ENCODE data around the gene LHX2. TPM values are rescaled to one million over a fixed set of nuclear protein-coding genes. Genes with fewer than 3 reads are reported as not detected.

Gene LHX2
- total RNA-seq, 1 experiment from 2014 or later: 0.26 TPM

- no peaks in the 10 kb centered on the region for H3K36me3 ChIP-seq (ENCODE audit: insufficient read depth, low read length, poor library complexity, severe bottlenecking)
- ChIA-PET POLR2A (ENCODE audit: low non-redundant PET) (no interaction called here), CTCF (no interaction called here)
- no peaks in the 10 kb centered on the region for H3K4me1 ChIP-seq (ENCODE audit: insufficient read depth, low read length, poor library complexity, severe bottlenecking)
- H3K9me3 ChIP-seq (ENCODE audit: low read depth, low read length, poor library complexity, severe bottlenecking): no peaks in the 10 kb centered on the region
- no peak overlapping the region for H3K27ac ChIP-seq (ENCODE audit: low read depth, low read length, poor library complexity, severe bottlenecking)
- no peak for DNase-seq (ENCODE audit: low spot score)
- TF ChIP-seq EZH2 (IDR thresholded peaks at IDR 0.05; ENCODE audit: borderline replicate concordance, low read depth, low read length, poor library complexity, severe bottlenecking): no peak
- TF ChIP-seq CTCF (conservative IDR thresholded peaks at IDR 0.05; ENCODE audit: low read depth, low read length): no peak
- intact Hi-C loops (cut with micrococcal nuclease; ENCODE audit: unreplicated experiment): no loop called here
- peaks cover 59% of the 10 kb centered on the region for H3K27me3 ChIP-seq (replicated peaks; ENCODE audit: insufficient read depth, low read depth, low read length, poor library complexity)
- no TSS peak for BruUV-seq (replicated peaks)
- no peak overlapping the region for H3K4me3 ChIP-seq (ENCODE audit: low read depth, low read length, poor library complexity, severe bottlenecking)
Observed at GRCh38 chr9:123982535-123982934, 29.0 kb upstream of the LHX2 start.

- intact Hi-C loops (cut with micrococcal nuclease; ENCODE audit: unreplicated experiment): no loop called here
- no peak for TF ChIP-seq EZH2 (IDR thresholded peaks at IDR 0.05; ENCODE audit: borderline replicate concordance, low read depth, low read length, poor library complexity, severe bottlenecking)
- no peak for TF ChIP-seq CTCF (conservative IDR thresholded peaks at IDR 0.05; ENCODE audit: low read depth, low read length)
- no peak for DNase-seq (ENCODE audit: low spot score)
- Histone ChIP-seq H3K27me3 (replicated peaks; ENCODE audit: insufficient read depth, low read depth, low read length, poor library complexity) (peaks cover 64% of the 10 kb centered on the region), H3K27ac (ENCODE audit: low read depth, low read length, poor library complexity, severe bottlenecking) (no peak overlapping the region), H3K9me3 (ENCODE audit: low read depth, low read length, poor library complexity, severe bottlenecking) (no peaks in the 10 kb centered on the region), H3K4me1 (ENCODE audit: insufficient read depth, low read length, poor library complexity, severe bottlenecking) (no peaks in the 10 kb centered on the region), H3K4me3 (ENCODE audit: low read depth, low read length, poor library complexity, severe bottlenecking) (no peak overlapping the region), H3K36me3 (ENCODE audit: insufficient read depth, low read length, poor library complexity, severe bottlenecking) (no peaks in the 10 kb centered on the region)
- POLR2A ChIA-PET (ENCODE audit: low non-redundant PET): no interaction called here
- CTCF ChIA-PET: no interaction called here
- no TSS peak for BruUV-seq (replicated peaks)
Observed at GRCh38 chr9:123983047-123983446, 28.5 kb upstream of the LHX2 start.

GRCh38 chr9:123984802-123985201, 26.8 kb upstream of the LHX2 start:
- intact Hi-C loops (cut with micrococcal nuclease; ENCODE audit: unreplicated experiment): no loop called here
- Histone ChIP-seq H3K4me3 (ENCODE audit: low read depth, low read length, poor library complexity, severe bottlenecking) (no peak overlapping the region), H3K9me3 (ENCODE audit: low read depth, low read length, poor library complexity, severe bottlenecking) (no peaks in the 10 kb centered on the region), H3K27ac (ENCODE audit: low read depth, low read length, poor library complexity, severe bottlenecking) (no peak overlapping the region), H3K4me1 (ENCODE audit: insufficient read depth, low read length, poor library complexity, severe bottlenecking) (no peaks in the 10 kb centered on the region), H3K36me3 (ENCODE audit: insufficient read depth, low read length, poor library complexity, severe bottlenecking) (no peaks in the 10 kb centered on the region), H3K27me3 (replicated peaks; ENCODE audit: insufficient read depth, low read depth, low read length, poor library complexity) (peaks cover 71% of the 10 kb centered on the region)
- BruUV-seq (replicated peaks): no TSS peak
- CTCF ChIA-PET: no interaction called here
- TF ChIP-seq EZH2 (IDR thresholded peaks at IDR 0.05; ENCODE audit: borderline replicate concordance, low read depth, low read length, poor library complexity, severe bottlenecking) (no peak), CTCF (conservative IDR thresholded peaks at IDR 0.05; ENCODE audit: low read depth, low read length) (no peak)
- no peak for DNase-seq (ENCODE audit: low spot score)
- POLR2A ChIA-PET (ENCODE audit: low non-redundant PET): no interaction called here
